GM19468 (cell line): Measurements from ENCODE around the gene FURIN.
A peak's percentile ranks its signal among the peaks of the same experiment; 100 is the strongest.
"Not testable (repeated sequence)": the region's sequence is repeated elsewhere in the genome, so short reads cannot be mapped to it uniquely, and the experiment has no call there.

ENCODE experiments used
- ATAC-seq: cut with Tn5 transposase; IDR thresholded peaks from one replicate; pipeline ENCODE4 v1.9.1; 2021; ENCODE audit warnings: mild to moderate bottlenecking, moderate library complexity, moderate number of reproducible peaks; ENCODE audit not compliant: unreplicated experiment; ENCODE audit errors: extremely low read depth

The FURIN gene

GRCh38 chr15:90868261-90868689 lies at the start of gene FURIN:
FURIN (plus strand) TSS chr15:90868588; CDS start chr15:90875741, 7,153 bp downstream.
- no peak for ATAC-seq

GRCh38 chr15:90819390-90819789 lies 49.0 kb upstream of the FURIN start:
- ATAC-seq, result no peak

GRCh38 chr15:90819850-90820249 lies 48.5 kb upstream of the FURIN start:
- no peak for ATAC-seq

GRCh38 chr15:90820481-90820880 lies 47.9 kb upstream of the FURIN start:
- ATAC-seq, result no peak

- no peak for ATAC-seq
Measured at GRCh38 chr15:90822204-90822955, 46.0 kb upstream of the FURIN start.

GRCh38 chr15:90823455-90823974 lies 44.9 kb upstream of the FURIN start:
- ATAC-seq, result no peak

GRCh38 chr15:90825115-90825899 lies 43.1 kb upstream of the FURIN start:
- not testable (repeated sequence) for ATAC-seq

- ATAC-seq, result not testable (repeated sequence)
Measured at GRCh38 chr15:90826206-90826885, 42.0 kb upstream of the FURIN start.

- ATAC-seq, result no peak
Measured at GRCh38 chr15:90826886-90827435, 41.4 kb upstream of the FURIN start.

GRCh38 chr15:90828111-90828510 lies 40.3 kb upstream of the FURIN start:
- no peak for ATAC-seq

GRCh38 chr15:90829126-90829525 lies 39.3 kb upstream of the FURIN start:
- ATAC-seq, result no peak

- no peak for ATAC-seq
Measured at GRCh38 chr15:90829942-90830440, 38.4 kb upstream of the FURIN start.

- no peak for ATAC-seq
Measured at GRCh38 chr15:90834626-90835025, 33.8 kb upstream of the FURIN start.

- ATAC-seq, result no peak
Measured at GRCh38 chr15:90836296-90836871, 32.0 kb upstream of the FURIN start.

- ATAC-seq, result no peak
Measured at GRCh38 chr15:90837094-90837493, 31.3 kb upstream of the FURIN start.

GRCh38 chr15:90838139-90838538 lies 30.2 kb upstream of the FURIN start:
- no peak for ATAC-seq

GRCh38 chr15:90838544-90838943 lies 29.8 kb upstream of the FURIN start:
- no peak for ATAC-seq

- peak; percentile 81 for ATAC-seq
Measured at GRCh38 chr15:90839187-90840071, 29.0 kb upstream of the FURIN start.
